Endodermal cell (in vitro differentiated cells): Measurements from ENCODE around the gene MIPEP. TPM values are rescaled to one million over a fixed set of nuclear protein-coding genes. Genes with fewer than 3 reads are reported as not detected.

ENCODE experiments used
- DNase-seq: peaks from one replicate; pipeline ENCODE4 v3.0.0-alpha.2; 2017
- H3K27ac ChIP-seq: 2 replicates; pipeline ENCODE4 v1.5.1; 2013; ENCODE audit warnings: mild to moderate bottlenecking, low read depth, low read length, moderate library complexity
- H3K27me3 ChIP-seq: 2 replicates; pipeline ENCODE4 v1.6.1; 2013; ENCODE audit warnings: mild to moderate bottlenecking, low read length, moderate library complexity; ENCODE audit not compliant: insufficient read depth, control insufficient read depth, poor library complexity, severe bottlenecking
- H3K36me3 ChIP-seq: 2 replicates; pipeline ENCODE4 v1.7.0; 2013; ENCODE audit warnings: mild to moderate bottlenecking, low read length, moderate library complexity; ENCODE audit not compliant: control insufficient read depth, insufficient read depth
- H3K4me1 ChIP-seq: one replicate; pipeline ENCODE4 v1.7.0; 2013; ENCODE audit warnings: low read length; ENCODE audit not compliant: control insufficient read depth, insufficient read depth
- H3K4me3 ChIP-seq: 2 replicates; pipeline ENCODE4 v1.5.1; 2013; ENCODE audit warnings: mild to moderate bottlenecking, low read length, moderate library complexity
- H3K9ac ChIP-seq: 2 replicates; pipeline ENCODE4 v1.6.1; 2013; ENCODE audit warnings: mild to moderate bottlenecking, low read length, moderate library complexity; ENCODE audit not compliant: poor library complexity, severe bottlenecking; ENCODE audit errors: extremely low read depth
- H3K9me3 ChIP-seq: 2 replicates; pipeline ENCODE4 v1.6.1; 2013; ENCODE audit warnings: mild to moderate bottlenecking, low read length, moderate library complexity; ENCODE audit not compliant: control insufficient read depth
- H3K27ac Mint-ChIP-seq: 2 replicates; pipeline ENCODE4 v1.8.0; 2020; ENCODE audit warnings: mixed read lengths
- H3K27me3 Mint-ChIP-seq: 2 replicates; pipeline ENCODE4 v1.8.0; 2021; ENCODE audit warnings: mild to moderate bottlenecking, mixed read lengths; ENCODE audit not compliant: insufficient read depth
- H3K36me3 Mint-ChIP-seq: 2 replicates; pipeline ENCODE4 v1.8.0; 2020; ENCODE audit warnings: low read depth, mixed read lengths
- H3K4me1 Mint-ChIP-seq: 2 replicates; pipeline ENCODE4 v1.8.0; 2020; ENCODE audit warnings: mixed read lengths
- H3K4me3 Mint-ChIP-seq: 2 replicates; pipeline ENCODE4 v1.8.0; 2020; ENCODE audit warnings: mild to moderate bottlenecking, moderate library complexity, mixed read lengths
- H3K9me3 Mint-ChIP-seq: 2 replicates; pipeline ENCODE4 v1.8.0; 2020; ENCODE audit warnings: mild to moderate bottlenecking, mixed read lengths
- CTCF ChIP-seq: fragments of 200-600 bp; sonication (generic); conservative IDR thresholded peaks from 2 replicates; pipeline ENCODE4 v1.5.0; 2021; ENCODE audit warnings: antibody characterized with exemption, mild to moderate bottlenecking
- WGBS, 2 experiments: methylation state at CpG; one replicate each; pipeline versions ENCODE4 v1.1.5 to v1.1.7; 2013; ENCODE audit warnings: missing lambda C conversion rate in 2 of 2, mixed read lengths in 1 of 2; ENCODE audit not compliant: insufficient coverage in 1 of 2, insufficient read length in 1 of 2; 5-methylcytosine and 5-hydroxymethylcytosine counted together
- total RNA-seq, 2 donors: library from RNA; stranded (reverse); fragmentation: NEBNext Ultra II Directional in 1 of 2; extraction: Animal tissue kit (Norgen Biotek cat#: 25700) in 1 of 2; gene quantifications; 2 replicates in 1 of 2; 3 replicates in 1 of 2; pipeline ENCODE4 v1.2.1, GENCODE V29; 2021

Gene MIPEP
- total RNA-seq, 2 donors from 2014 or later: 23.1 to 23.9 TPM

DNA sequence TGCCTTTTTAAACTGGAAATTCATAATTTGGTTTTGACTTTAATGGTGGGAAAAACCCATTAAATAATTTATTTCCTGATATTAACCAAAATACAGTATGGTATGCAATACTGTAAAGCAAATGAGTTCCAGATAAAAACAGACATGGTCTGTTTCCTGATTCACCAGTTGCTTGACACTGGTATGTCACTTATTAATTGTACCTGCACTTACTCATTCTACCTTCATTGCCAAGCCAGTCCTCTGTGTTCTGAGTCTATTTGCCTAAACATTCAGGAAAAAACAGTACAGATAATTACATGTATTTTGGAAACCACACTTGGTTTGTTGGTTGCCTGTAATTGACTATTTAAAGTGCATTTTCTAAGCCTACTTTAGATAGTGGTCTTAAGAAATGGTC lies 159.7 kb downstream of the MIPEP start:
- no peak overlapping the region for H3K4me3 ChIP-seq
- no peaks in the 10 kb centered on the region for H3K27me3 Mint-ChIP-seq
- no peaks in the 10 kb centered on the region for H3K9me3 ChIP-seq
- DNase-seq: no peak
- no peak overlapping the region for H3K4me3 Mint-ChIP-seq
- TF ChIP-seq CTCF: no peak
- H3K27me3 ChIP-seq: no peaks in the 10 kb centered on the region
- no peaks in the 10 kb centered on the region for H3K4me1 ChIP-seq
- H3K27ac Mint-ChIP-seq: no peak overlapping the region
- H3K9ac ChIP-seq: no peak overlapping the region
- no peaks in the 10 kb centered on the region for H3K4me1 Mint-ChIP-seq
- no peaks in the 10 kb centered on the region for H3K36me3 ChIP-seq
- H3K27ac ChIP-seq: no peak overlapping the region
- H3K9me3 Mint-ChIP-seq: no peaks in the 10 kb centered on the region
- H3K36me3 Mint-ChIP-seq: peaks cover 5% of the 10 kb centered on the region

DNA sequence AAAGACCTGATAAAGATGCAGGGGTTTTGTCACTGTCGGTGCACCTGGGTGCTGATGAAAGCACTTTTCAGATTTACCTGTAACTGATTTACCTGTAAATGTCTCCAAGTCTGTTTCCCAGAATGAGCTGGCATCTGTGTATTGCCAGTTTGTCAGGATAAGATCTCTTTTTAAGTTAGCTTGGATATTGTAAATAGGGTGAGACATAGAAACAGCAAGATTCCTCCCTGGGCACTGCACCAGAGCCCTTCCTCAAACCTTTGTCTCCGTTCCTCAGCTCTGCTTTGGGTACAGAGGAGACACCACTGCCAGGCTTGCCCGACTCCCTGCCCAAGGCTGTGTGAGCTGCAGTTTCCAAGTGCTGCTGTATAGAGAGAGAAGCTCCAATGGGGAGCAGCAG lies 160.4 kb downstream of the MIPEP start:
- H3K9ac ChIP-seq: no peak overlapping the region
- no peaks in the 10 kb centered on the region for H3K4me1 ChIP-seq
- no peaks in the 10 kb centered on the region for H3K4me1 Mint-ChIP-seq
- no peak overlapping the region for H3K4me3 Mint-ChIP-seq
- TF ChIP-seq CTCF: no peak
- DNase-seq: no peak
- H3K27ac ChIP-seq: no peak overlapping the region
- no peaks in the 10 kb centered on the region for H3K27me3 Mint-ChIP-seq
- peaks cover 5% of the 10 kb centered on the region for H3K36me3 Mint-ChIP-seq
- H3K9me3 ChIP-seq: no peaks in the 10 kb centered on the region
- H3K27me3 ChIP-seq: no peaks in the 10 kb centered on the region
- H3K36me3 ChIP-seq: no peaks in the 10 kb centered on the region
- WGBS, 2 experiments: 97 to 100% methylated on average over 3 of the region's 3 CpGs
- no peak overlapping the region for H3K4me3 ChIP-seq
- no peaks in the 10 kb centered on the region for H3K9me3 Mint-ChIP-seq
- H3K27ac Mint-ChIP-seq: no peak overlapping the region

DNA sequence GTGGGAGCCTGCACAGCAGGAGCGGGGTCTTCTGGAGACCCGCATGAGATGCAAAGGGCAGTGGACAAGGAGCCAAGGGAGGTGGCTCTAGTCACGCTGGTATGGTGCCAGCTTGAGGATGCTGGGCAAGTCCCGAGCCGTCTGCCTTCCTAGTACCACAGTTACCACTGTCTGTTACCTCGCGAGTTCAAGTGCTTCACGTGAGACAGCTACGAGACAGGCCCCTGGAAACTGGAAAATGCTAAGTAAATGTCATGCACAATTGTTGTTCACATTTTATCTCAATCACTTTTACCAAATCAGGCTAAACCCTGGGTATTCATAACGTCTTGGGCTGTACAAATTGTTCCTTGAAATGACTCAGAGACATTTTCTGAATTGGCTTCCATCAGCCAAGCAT lies 163.3 kb downstream of the MIPEP start:
- no peaks in the 10 kb centered on the region for H3K27me3 Mint-ChIP-seq
- no peak overlapping the region for H3K27ac Mint-ChIP-seq

More for the DNA sequence above, 163.3 kb downstream of the MIPEP start:
- H3K4me1 ChIP-seq: no peaks in the 10 kb centered on the region
- TF ChIP-seq CTCF: no peak
- DNase-seq: no peak
- no peaks in the 10 kb centered on the region for H3K36me3 ChIP-seq
- no peaks in the 10 kb centered on the region for H3K9me3 ChIP-seq
- no peak overlapping the region for H3K27ac ChIP-seq
- WGBS, 2 experiments: 86 to 93% methylated on average over 10 of the region's 10 CpGs
- Mint-ChIP-seq H3K36me3 (peaks cover 5% of the 10 kb centered on the region), H3K9me3 (no peaks in the 10 kb centered on the region), H3K4me3 (no peak overlapping the region), H3K4me1 (no peaks in the 10 kb centered on the region)
- H3K27me3 ChIP-seq: no peaks in the 10 kb centered on the region
- no peak overlapping the region for H3K9ac ChIP-seq
- no peak overlapping the region for H3K4me3 ChIP-seq
